Liver (tissue), 3 donors: Measurements from ENCODE around the gene WDR1.

Experiments used
- EGR1 ChIP-seq, 2 donors: IDR thresholded peaks; 2 replicates each; pipeline ENCODE4 v1.6.1; 2016 to 2018; ENCODE audit warnings: antibody characterized with exemption in 2 of 2, low read depth in 2 of 2
- FOXA1 ChIP-seq: IDR thresholded peaks from 2 replicates; pipeline ENCODE4 v1.6.1; 2016; ENCODE audit warnings: antibody characterized with exemption
- FOXA2 ChIP-seq: IDR thresholded peaks from 2 replicates; pipeline ENCODE4 v1.6.1; 2016; ENCODE audit warnings: antibody characterized with exemption
- GABPA ChIP-seq, 2 donors: IDR thresholded peaks in 1 of 2; conservative IDR thresholded peaks in 1 of 2; 2 replicates each; pipeline ENCODE4 v1.6.1; 2016; ENCODE audit warnings: antibody characterized with exemption in 2 of 2, mild to moderate bottlenecking in 1 of 2, moderate library complexity in 1 of 2
- RXRA ChIP-seq, 2 donors: IDR thresholded peaks; 2 replicates each; pipeline ENCODE4 v1.6.1; 2017 to 2018; ENCODE audit warnings: antibody characterized with exemption in 2 of 2, mild to moderate bottlenecking in 1 of 2
- SP1 ChIP-seq: IDR thresholded peaks from 2 replicates; pipeline ENCODE4 v1.6.1; 2018; ENCODE audit warnings: antibody characterized with exemption, mild to moderate bottlenecking
- TAF1 ChIP-seq: conservative IDR thresholded peaks from 2 replicates; pipeline ENCODE4 v1.6.1; 2016; ENCODE audit warnings: antibody characterized with exemption, mild to moderate bottlenecking
- YY1 ChIP-seq: IDR thresholded peaks from 2 replicates; pipeline ENCODE4 v1.6.1; 2016; ENCODE audit warnings: antibody characterized with exemption, mild to moderate bottlenecking
- TF ChIP-seq, protein P1 (sequence below): fragments of 150-350 bp; IDR thresholded peaks from 2 replicates; pipeline ENCODE4 v1.5.1; 2017; ENCODE audit warnings: improper control_type of control experiment, low read depth, low read length; ENCODE audit not compliant: missing input control
- TF ChIP-seq, protein P2 (sequence below): IDR thresholded peaks from 2 replicates; pipeline ENCODE4 v1.6.1; 2016; ENCODE audit warnings: antibody characterized with exemption, mild to moderate bottlenecking
- TF ChIP-seq, protein P3 (sequence below): IDR thresholded peaks from 2 replicates; pipeline ENCODE4 v1.6.1; 2016; ENCODE audit warnings: antibody characterized with exemption
- TF ChIP-seq, protein P4 (sequence below): IDR thresholded peaks from 2 replicates; pipeline ENCODE4 v1.6.1; 2016; ENCODE audit warnings: antibody characterized with exemption
- donor health status: healthy.
- donor health status: healthy.

DNA sequence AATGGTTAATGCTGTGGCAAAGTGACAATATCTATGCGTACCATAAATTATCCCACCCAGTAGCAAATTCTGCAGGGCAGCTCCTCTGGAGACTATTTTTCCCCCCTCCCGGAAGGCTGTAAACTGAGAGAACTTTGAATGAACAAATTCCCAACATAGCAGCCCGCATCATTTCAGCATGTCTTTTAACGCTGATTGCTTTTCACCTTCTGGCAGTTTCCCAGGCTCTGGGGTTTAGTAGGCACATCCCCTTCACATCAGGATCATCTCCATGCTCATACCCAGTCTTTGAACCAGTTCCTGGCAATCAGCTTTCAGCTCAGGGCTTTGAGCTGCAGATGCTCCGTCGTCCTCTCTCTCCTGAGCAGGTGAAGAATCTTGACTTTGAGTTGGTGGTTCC, 26.6 kb upstream of the WDR1 start:
- TF ChIP-seq FOXA1 (no peak), SP1 (no peak), RXRA (IDR thresholded peaks at IDR 0.05) (no peak), GABPA (IDR thresholded peaks at IDR 0.05 in 1 of 2, conservative IDR thresholded peaks at IDR 0.05 in 1 of 2) (no peak), TAF1 (no peak), EGR1 (IDR thresholded peaks at IDR 0.05; ENCODE audit: low read depth in 2 of 2) (no peak), YY1 (no peak), FOXA2 (no peak)
- TF ChIP-seq, protein P1, sequence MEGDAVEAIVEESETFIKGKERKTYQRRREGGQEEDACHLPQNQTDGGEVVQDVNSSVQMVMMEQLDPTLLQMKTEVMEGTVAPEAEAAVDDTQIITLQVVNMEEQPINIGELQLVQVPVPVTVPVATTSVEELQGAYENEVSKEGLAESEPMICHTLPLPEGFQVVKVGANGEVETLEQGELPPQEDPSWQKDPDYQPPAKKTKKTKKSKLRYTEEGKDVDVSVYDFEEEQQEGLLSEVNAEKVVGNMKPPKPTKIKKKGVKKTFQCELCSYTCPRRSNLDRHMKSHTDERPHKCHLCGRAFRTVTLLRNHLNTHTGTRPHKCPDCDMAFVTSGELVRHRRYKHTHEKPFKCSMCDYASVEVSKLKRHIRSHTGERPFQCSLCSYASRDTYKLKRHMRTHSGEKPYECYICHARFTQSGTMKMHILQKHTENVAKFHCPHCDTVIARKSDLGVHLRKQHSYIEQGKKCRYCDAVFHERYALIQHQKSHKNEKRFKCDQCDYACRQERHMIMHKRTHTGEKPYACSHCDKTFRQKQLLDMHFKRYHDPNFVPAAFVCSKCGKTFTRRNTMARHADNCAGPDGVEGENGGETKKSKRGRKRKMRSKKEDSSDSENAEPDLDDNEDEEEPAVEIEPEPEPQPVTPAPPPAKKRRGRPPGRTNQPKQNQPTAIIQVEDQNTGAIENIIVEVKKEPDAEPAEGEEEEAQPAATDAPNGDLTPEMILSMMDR: no peak
- TF ChIP-seq, protein P2, sequence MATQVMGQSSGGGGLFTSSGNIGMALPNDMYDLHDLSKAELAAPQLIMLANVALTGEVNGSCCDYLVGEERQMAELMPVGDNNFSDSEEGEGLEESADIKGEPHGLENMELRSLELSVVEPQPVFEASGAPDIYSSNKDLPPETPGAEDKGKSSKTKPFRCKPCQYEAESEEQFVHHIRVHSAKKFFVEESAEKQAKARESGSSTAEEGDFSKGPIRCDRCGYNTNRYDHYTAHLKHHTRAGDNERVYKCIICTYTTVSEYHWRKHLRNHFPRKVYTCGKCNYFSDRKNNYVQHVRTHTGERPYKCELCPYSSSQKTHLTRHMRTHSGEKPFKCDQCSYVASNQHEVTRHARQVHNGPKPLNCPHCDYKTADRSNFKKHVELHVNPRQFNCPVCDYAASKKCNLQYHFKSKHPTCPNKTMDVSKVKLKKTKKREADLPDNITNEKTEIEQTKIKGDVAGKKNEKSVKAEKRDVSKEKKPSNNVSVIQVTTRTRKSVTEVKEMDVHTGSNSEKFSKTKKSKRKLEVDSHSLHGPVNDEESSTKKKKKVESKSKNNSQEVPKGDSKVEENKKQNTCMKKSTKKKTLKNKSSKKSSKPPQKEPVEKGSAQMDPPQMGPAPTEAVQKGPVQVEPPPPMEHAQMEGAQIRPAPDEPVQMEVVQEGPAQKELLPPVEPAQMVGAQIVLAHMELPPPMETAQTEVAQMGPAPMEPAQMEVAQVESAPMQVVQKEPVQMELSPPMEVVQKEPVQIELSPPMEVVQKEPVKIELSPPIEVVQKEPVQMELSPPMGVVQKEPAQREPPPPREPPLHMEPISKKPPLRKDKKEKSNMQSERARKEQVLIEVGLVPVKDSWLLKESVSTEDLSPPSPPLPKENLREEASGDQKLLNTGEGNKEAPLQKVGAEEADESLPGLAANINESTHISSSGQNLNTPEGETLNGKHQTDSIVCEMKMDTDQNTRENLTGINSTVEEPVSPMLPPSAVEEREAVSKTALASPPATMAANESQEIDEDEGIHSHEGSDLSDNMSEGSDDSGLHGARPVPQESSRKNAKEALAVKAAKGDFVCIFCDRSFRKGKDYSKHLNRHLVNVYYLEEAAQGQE: no peak
- TF ChIP-seq, protein P3, sequence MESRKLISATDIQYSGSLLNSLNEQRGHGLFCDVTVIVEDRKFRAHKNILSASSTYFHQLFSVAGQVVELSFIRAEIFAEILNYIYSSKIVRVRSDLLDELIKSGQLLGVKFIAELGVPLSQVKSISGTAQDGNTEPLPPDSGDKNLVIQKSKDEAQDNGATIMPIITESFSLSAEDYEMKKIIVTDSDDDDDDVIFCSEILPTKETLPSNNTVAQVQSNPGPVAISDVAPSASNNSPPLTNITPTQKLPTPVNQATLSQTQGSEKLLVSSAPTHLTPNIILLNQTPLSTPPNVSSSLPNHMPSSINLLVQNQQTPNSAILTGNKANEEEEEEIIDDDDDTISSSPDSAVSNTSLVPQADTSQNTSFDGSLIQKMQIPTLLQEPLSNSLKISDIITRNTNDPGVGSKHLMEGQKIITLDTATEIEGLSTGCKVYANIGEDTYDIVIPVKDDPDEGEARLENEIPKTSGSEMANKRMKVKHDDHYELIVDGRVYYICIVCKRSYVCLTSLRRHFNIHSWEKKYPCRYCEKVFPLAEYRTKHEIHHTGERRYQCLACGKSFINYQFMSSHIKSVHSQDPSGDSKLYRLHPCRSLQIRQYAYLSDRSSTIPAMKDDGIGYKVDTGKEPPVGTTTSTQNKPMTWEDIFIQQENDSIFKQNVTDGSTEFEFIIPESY: no peak
- TF ChIP-seq, protein P4, sequence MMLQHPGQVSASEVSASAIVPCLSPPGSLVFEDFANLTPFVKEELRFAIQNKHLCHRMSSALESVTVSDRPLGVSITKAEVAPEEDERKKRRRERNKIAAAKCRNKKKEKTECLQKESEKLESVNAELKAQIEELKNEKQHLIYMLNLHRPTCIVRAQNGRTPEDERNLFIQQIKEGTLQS: no peak
